ENCODE data around the gene IFITM5. TPM values are rescaled to one million over a fixed set of nuclear protein-coding genes. Genes with fewer than 3 reads are reported as not detected.
A peak's percentile ranks its signal among the peaks of the same experiment; 100 is the strongest.
"Not testable (repeated sequence)": the region's sequence is repeated elsewhere in the genome, so short reads cannot be mapped to it uniquely, and the experiment has no call there.

Gene IFITM5
- total RNA-seq, 4 donors from 2014 or later, result not detected

DNA sequence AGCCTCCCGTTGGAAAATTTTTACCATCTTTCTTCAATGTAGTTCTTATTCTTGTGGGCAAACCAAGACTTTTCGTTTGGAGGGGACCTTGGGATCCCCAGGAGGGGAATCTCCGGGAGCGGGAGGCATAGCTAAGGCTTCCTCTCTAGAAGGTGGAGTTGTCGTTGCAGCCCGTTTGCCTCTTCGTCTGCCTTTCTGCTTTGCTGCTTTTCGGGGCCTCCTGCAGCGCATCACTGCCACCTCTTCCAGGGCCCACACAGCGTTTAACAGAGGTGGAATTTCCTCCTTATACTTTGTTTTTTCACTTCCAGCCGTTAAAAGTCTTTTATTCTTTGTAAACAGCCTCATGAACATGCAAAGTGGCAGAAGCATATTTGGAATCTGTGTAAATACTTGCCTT, 24.8 kb upstream of the IFITM5 start:
- WGBS, 2 donors, result 62 to 70% methylated on average over 11 of the region's 11 CpGs
- intact Hi-C loops (cut with DNase I; ENCODE audit: low total_unique reads), result no loop called here

DNA sequence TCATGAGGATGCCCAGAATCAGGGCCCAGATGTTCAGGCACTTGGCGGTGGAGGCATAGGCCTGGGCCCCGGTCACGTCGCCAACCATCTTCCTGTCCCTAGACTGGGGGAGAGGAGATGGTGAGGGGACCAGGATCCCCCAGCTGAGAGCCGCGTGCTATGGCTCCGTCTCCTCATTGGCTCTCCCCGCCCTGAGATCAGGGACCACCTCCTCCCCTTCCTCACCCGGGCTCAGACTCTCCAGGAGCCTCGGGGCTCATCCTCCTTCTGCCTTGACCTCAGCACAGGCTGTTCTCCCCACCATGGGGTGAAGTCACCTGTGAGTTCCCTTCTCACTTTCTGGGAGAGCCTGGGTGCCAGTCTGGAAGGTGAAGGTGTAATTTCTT, 20.6 kb upstream of the IFITM5 start:
- intact Hi-C loops (cut with DNase I; ENCODE audit: low total_unique reads); DNase-seq (ENCODE audit: low spot score in 2 of 2): not testable (repeated sequence)
- H3K4me3 ChIP-seq (ENCODE audit: low read depth, poor library complexity, severe bottlenecking), result peak overlapping the region; percentile 83
- WGBS, 2 donors, result 4 to 10% methylated on average over 6 to 8 of the region's 10 CpGs

More for the DNA sequence above, 24.8 kb upstream of the IFITM5 start:
- H3K4me3 ChIP-seq (ENCODE audit: low read depth, poor library complexity, severe bottlenecking), result no peak overlapping the region
- peak in 1 of 2 donors; percentile 72 for DNase-seq (ENCODE audit: low spot score in 2 of 2)
- TF ChIP-seq CTCF (IDR thresholded peaks at IDR 0.05) (no peak), POLR2A (IDR thresholded peaks at IDR 0.05) (no peak)

DNA sequence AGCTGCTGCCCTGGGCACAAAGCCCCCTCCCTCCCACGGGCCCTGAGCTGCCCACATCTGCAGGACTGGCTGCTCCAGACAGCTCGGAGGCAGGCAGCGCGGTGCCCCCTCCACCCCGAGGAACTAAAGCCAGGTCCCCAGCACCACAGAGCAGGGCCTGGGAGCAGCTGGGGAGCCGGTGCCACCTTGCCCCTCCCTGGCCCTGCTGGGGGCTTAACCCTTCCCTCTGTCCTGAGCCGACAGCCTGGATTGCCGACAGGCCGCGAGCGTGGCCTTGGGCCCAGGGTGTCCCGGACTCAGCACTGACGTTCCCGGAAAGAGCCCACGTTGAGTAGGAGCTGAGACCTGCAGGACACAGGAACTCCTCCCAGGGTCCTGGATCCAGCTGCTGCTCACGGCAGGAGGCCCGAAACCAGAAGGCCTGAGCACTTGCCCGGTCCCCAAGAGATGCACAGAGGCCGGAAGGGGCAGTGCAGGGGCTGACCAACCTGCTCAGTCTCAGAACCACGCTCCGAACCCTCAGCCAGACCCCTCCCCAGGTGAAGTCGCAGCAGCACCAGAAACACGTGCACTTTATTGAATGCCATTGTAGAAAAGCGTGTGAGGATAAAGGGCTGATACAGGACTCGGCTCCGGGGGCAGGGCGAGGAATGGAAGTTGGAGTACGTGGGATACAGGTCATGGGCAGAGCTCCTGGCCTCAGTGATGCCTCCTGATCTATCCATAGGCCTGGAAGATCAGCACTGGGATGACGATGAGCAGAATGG, 20.0 kb upstream of the IFITM5 start:
- intact Hi-C loops (cut with DNase I; ENCODE audit: low total_unique reads); DNase-seq (ENCODE audit: low spot score in 2 of 2): not testable (repeated sequence)
- 1 to 3% methylated on average over 12 of the region's 29 CpGs for WGBS, 2 donors
- peak overlapping the region; percentile 36 for H3K4me3 ChIP-seq (ENCODE audit: low read depth, poor library complexity, severe bottlenecking)

DNA sequence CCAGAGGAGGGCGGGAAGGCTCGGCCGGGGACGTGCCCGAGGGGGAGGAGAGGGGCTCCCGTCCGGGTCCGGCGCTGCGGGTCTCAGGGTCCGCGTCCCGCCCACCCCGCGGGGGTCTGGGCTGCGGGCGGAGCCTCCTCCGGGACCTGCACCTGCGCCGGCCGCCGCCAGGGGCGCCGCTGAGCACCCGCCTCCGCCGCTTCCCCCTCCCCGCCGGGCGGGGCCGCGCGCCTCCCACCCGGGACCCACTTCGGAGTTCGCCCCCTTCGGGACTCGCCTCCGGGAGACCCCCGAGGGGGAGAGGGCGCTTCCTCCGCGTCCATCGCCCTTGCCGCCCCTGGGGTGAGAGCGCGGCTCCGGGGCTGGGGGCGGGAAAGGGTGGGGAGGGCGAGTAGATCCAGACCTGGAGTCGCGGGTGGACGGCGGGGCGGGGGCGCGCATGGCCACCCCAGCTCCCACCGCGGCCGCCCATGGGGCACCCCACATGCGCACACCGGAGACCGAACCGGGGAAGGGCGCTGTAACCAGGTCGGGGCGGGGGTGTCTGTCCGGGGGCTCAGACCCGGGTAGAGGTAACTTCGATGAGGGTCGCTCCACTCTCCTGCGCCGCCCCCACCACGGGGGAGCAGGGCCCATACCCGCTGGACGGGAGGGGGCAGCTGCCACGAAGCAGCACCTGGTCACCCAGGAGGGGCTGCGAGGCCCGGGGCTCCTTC, 19.2 kb upstream of the IFITM5 start:
- DNase-seq (ENCODE audit: low spot score in 2 of 2); intact Hi-C loops (cut with DNase I; ENCODE audit: low total_unique reads): not testable (repeated sequence)
- H3K4me3 ChIP-seq (ENCODE audit: low read depth, poor library complexity, severe bottlenecking), result peak overlapping the region; percentile 36
- no CpG with 5 or more reads among the region's 79 CpGs for WGBS, 2 donors

- intact Hi-C loops (cut with DNase I; ENCODE audit: low total_unique reads); H3K4me3 ChIP-seq (ENCODE audit: low read depth, poor library complexity, severe bottlenecking): not testable (repeated sequence)
- DNase-seq (ENCODE audit: low spot score in 2 of 2), result peak in 1 of 2 donors; percentile 82
- whole genome bisulfite sequencing, 2 donors, result 24 to 40% methylated on average over 15 to 20 of the region's 30 CpGs
These were observed 18.5 kb upstream of the IFITM5 start for GRCh38 chr11:317668-318404.

DNA sequence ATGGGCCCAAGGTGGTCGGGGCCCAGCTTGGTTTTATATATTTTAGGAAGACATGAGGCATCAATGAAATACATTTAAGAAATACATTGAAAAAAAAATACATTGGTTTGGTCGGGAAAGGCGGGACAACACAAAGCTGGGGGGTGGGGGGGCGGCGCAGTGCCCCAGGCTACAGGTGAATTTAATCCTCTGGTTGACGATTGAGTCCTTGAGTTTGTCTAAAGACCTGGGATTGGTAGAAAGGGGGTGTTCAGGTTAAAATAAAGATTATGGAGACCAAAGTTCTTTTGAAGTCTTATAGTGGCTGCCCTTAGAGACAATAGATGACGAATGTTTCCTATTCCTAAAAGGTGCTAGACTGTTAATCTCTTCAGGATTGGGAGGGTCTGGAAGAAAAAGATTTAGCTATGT, 17.6 kb upstream of the IFITM5 start:
- TF ChIP-seq POLR2A (IDR thresholded peaks at IDR 0.05) (no peak), CTCF (IDR thresholded peaks at IDR 0.05) (no peak)
- no peak for DNase-seq (ENCODE audit: low spot score in 2 of 2)
- no peak overlapping the region for H3K4me3 ChIP-seq (ENCODE audit: low read depth, poor library complexity, severe bottlenecking)
- intact Hi-C loops (cut with DNase I; ENCODE audit: low total_unique reads), result no loop called here
- 58 to 67% methylated on average over 7 of the region's 7 CpGs for WGBS, 2 donors

DNA sequence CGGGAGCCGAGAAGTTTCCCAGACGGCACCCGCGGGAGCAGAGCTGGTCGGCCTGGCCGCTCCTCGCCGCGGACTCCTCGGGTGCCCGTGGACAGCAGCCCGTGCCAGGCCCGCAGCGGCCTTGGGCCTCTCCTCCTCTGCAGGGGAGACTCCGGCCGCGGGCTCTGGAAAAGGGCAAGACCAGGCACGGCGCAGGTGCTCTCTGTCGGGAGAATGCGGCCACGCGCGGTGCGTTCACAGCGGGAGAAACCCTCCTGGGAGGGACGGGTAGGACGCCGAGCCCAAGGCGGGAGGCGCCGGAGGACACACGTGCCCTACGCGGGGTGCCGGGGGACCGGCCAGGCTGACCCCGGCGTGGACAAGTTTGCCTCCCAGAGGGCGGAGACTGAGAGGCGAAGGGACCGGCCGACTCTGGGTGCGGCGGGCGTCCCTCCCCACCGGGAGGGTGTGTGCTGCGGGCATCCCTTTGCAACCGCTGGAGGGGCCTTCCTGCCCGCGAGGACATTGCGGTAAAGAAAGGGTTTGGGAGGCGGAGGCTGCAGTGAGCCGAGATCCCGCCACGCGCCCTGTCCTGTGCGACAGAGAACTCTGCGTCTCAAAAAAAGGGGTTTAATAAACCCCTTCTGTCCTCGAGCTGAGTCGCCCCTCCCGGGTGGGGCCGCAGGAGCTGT, 16.8 kb upstream of the IFITM5 start:
- intact Hi-C loops (cut with DNase I; ENCODE audit: low total_unique reads), result no loop called here
- peak overlapping the region; percentile 10 for H3K4me3 ChIP-seq (ENCODE audit: low read depth, poor library complexity, severe bottlenecking)
- 22 to 32% methylated on average over 20 to 39 of the region's 64 CpGs for WGBS, 2 donors
- DNase-seq (ENCODE audit: low spot score in 2 of 2), result no peak
- TF ChIP-seq POLR2A (IDR thresholded peaks at IDR 0.05) (no peak), CTCF (IDR thresholded peaks at IDR 0.05) (no peak)

Measured in lower leg skin (tissue), 4 donors.